Activated CD8-positive, alpha-beta memory T cell treated with anti-CD3 and anti-CD28 coated beads, Interleukin-2, amount 50 U/mL, for 1 hour (primary cell): ENCODE measurements around the gene TSSK3.
"Not testable (repeated sequence)": the region's sequence is repeated elsewhere in the genome, so short reads cannot be mapped to it uniquely, and the experiment has no call there.

ENCODE experiments used
- DNase-seq: peaks from one replicate; pipeline ENCODE4 v3.0.0-alpha.2; 2020; ENCODE audit errors: extremely low read depth

The TSSK3 gene

GRCh38 chr1:32363713-32364112 lies 1.4 kb downstream of the TSSK3 start:
- no peak for DNase-seq

DNA sequence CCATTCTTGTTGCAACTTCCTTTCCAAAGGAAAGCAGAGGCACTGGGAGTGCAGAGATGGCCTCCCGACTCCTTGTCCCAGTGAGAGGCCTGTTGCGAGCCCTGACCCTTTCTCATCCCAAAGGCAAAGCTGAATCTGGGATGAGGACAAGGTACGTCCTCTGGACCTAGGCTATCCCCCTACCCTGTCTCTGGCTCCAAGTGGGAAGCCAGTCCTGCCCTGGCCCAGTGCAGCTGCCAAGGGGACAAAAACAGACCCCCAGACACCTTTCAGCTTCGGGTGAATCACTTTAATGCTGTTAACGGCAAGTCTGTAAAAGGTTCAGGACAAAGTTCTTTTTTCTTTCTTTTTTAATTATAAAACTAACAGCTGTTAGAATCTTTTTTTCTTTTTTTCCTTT lies 2.5 kb downstream of the TSSK3 start:
- no peak for DNase-seq

DNA sequence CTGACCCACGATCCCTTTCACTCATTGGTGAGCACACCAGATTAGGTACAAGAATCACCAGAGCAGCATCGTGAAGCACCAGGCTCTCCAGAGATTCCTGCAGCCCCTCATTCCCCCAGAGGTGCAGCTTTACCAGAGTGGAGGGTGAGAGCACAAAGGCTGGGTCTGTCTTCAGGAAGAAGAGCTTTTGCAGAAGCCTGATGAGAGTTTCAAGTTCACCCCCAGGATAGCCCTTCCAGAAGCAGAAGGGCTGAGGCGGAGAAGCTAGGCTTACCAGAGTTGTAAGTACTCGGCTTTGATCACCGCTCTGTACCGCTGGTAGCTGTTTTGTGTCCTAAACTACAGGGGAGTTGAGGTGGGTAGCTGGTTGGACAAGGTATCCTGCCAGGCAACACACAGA lies 3.1 kb downstream of the TSSK3 start:
- no peak for DNase-seq

DNA sequence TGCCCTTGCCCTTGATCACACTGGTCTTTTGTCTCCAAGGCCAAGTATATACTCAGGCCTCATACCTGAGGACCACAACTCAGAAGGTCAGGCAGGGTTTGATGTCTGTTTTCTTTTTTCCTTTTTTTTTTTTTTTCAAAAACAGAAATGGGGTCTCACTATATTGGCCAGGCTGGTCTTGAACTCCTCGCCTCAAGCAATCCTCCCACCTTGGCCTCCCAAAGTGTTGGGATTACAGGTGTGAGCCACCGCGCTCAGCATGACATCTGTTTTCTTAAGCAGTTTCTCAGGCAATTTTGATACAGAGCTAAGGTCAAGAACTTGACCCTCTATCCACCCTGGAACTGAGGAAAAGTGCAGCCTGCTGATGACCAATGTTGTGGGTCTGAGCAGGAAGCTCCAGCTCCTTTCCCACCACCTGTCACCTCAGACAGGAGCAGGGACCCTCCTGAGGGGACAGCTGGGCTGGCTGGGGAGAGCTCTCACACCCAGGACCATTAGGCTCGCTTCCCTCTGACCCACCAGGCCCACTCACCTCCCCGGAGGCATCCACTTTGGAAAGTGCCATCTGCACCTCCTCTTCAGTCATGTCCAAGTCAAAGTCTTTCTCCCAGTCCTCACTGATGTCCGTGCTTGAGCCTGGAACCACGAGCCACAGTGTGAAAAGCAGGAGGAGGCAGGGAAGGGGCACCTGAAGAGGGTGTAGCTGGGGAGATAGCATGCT lies 5.7 kb downstream of the TSSK3 start:
- DNase-seq = no peak

GRCh38 chr1:32372149-32372756 lies 9.9 kb downstream of the TSSK3 start:
- DNase-seq = no peak

DNA sequence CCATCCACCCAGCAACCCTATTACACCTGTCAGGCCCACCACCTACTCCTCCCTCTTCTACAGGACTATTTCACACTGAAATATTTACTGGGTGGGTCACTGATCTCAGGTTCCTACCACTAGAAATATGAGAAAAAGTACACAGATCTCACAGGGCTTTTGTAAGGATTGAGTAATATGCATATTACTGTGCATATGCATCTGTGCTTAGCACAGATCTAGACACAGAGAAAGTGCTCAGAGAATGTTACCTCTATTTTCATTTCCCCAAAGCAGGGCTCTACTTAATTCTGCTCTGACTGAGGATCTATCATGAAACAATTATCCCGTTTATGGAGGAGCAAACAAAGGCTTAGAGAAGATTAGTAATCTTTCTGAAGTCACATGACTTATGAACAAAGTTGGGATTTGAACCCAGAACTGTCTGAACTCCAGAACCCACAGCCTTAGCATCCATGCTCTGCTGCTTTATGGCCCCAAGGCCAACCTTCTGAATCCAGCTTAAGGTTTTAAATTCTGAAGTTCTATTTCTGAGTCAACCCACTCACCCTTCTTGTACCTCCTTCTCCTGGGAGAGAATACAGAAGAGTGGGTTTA lies 11.8 kb downstream of the TSSK3 start:
- DNase-seq = no peak

DNA sequence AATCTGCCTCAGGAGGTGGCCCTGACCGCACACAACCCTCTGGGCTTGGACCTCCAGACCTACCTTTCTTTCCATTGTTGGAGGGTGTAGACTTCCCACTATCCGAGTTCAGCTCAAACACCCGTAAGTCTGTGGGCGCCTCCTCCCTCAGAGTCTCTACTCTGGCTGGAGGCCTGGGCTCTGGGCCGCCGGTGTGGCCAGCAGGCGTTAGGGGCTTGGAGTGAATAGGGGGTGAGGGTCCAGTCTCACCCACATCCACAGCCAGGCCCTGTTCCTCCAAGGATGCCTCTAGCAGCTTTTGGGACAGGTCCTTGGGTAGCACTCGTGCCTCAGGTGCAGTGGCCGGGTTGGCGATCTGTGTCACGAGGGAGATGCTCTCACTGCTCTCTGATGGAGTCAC lies 13.9 kb downstream of the TSSK3 start:
- DNase-seq = no peak

GRCh38 chr1:32377541-32378220 lies 15.3 kb downstream of the TSSK3 start:
- no peak for DNase-seq

- no peak for DNase-seq
These were observed 17.7 kb downstream of the TSSK3 start for GRCh38 chr1:32380057-32380456.

DNA sequence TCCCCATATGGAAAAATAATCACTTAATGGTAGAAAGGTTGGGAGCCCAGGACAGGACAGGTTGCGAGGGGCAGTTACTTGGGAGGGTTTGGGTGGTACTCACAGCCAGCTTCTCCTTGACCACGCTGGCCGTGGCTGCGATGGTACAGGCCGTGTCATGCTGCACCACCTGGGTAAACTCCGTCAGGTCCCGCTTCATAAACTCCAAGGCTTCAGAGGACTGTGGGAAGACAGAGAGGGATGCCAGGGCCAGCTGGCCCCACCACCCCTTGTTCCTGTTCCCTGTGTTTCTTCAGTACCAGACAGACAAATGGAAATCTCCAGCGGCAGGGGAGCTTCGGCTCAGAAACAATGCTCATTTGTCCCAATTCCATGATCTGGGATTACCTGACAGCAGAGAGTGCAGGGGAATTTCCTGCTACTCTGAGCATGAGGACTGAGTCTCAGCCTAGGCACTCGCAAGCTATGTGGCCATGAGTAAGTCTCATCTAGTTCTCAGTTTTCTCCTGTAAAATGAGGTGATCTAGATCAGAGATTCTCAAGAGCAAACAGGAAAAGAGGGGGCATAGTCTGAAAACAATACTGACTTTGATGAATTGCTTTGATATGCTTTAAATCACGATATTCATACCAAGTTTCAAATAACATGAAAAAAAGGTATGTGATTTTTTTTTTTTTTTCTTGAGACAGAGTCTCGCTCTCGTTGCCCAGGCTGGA lies 24.5 kb downstream of the TSSK3 start:
- no peak for DNase-seq

DNA sequence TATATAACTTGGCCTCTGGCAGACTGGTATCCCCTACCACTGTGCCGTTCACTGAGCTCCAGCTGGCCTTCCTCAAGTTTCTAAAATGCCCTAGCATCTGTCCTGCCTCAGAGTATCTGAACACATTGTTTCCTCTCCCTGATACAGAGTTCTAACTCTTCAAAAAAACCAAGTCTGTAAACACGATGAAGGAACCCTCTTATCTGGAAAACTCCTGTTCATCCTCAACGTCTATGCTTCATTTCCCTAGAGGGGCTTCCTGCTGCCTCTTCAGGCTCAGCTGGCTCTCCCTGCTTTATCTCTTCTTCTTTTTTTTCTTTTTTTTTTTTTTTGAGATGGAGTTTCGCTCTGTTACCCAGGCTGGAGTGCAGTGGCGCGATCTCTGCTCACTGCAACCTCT lies 26.3 kb downstream of the TSSK3 start:
- DNase-seq = no peak

GRCh38 chr1:32390904-32391870 lies 28.8 kb downstream of the TSSK3 start:
- DNase-seq = no peak

- DNase-seq = no peak
These were observed 30.0 kb downstream of the TSSK3 start for GRCh38 chr1:32392325-32392724.

DNA sequence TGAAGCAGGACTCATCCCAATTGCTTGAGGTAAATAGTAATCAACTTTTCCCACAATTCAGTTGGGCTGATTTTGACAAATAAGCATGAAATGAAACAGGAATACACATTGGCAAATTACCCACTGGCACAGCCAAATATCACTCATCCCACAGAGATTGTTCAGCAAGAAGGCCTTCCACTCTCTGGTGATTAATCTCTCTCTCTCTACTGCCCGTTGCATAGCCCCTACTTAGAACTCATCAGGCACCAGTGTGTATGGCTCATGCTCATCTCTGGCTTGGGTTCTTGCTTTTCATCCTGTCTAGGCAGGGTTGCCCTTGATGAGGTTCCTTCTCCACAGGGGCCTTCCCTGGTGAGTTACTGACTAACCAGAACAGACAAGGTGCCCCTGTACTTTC lies 30.8 kb downstream of the TSSK3 start:
- DNase-seq = no peak

DNA sequence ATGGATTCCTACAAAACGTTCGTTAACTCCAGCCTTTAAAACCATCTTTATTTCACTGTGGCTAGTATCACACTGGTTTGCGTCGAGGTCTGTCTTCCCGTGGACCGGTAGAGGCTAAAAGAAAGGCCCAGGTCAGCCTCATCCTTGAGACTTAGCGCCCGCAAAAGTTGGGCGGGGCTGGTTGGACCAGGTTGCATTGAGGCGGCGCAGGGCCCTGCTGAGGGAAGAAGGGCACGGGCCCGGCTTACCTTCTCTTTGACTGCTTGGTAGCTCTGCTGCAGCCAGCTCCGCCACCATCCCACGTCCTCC lies 31.4 kb downstream of the TSSK3 start:
- DNase-seq = no peak

DNA sequence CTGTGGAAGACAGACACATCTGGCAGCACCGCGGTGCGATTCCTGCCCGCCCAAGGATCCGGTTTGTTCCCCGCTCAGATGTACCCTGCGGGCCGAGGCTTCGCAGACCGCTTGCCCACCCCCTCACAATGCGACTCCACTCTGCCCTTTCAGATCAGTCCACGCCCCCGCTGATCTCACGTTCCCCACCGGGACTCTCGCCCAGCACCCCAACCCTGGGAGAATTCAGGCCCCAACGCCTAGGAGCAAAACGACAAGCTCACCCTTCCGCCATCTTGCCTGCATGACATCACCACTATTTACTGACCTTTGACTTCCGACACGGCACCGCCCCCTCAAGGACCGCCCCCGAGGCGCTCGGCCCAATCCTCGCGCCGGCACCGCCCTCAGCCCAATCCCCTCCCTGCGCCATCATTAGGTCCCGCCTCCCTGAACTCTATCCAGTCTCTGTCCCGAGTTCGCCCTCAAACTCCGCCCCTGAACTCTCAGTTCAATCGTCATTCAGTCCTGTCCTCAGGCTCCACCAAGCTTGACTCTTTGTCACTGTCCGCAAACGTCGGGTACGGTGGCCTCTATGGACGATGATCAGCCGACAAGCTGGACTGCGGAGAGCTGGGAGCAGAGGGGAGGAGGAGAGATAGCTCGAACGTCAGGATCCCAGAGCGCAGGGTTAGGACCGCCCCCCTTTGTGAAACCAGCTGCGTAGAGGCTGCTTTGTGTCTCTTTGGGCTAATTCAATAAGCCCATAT lies 32.0 kb downstream of the TSSK3 start, which contains the start of gene BSDC1:
TSS of gene BSDC1 (minus strand) at position 301 of the 749 bp plus-strand sequence. CDS start at position 274, 27 bp downstream.
- DNase-seq = peak; percentile 92

- DNase-seq = no peak
These were observed 32.6 kb downstream of the TSSK3 start for GRCh38 chr1:32394890-32395432.

DNA sequence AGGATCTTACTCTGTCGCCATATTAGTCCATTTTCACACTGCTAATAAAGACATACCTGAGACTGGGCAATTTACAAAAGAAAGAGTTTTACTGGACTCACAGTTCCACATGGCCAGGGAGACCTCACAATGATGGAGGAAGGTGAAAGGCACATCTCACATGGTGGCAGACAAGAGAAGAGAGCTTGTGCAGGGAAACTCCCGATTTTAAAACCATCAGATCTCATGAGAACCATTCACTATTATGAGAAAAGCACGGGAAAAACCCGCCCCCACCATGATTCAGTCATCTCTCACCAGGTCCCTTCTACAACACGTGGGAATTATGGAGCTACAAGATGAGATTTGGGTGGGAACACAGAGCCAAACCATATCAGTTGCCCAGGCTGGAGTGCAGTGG lies 34.2 kb downstream of the TSSK3 start:
- not testable (repeated sequence) for DNase-seq

- no peak for DNase-seq
These were observed 36.1 kb downstream of the TSSK3 start for GRCh38 chr1:32398401-32398800.

GRCh38 chr1:32399843-32400242 lies 37.5 kb downstream of the TSSK3 start:
- no peak for DNase-seq
